PC-3 (cell line): Measurements from ENCODE around the gene NFIC.

Source experiments
- CTCF ChIP-seq: fragments of 300-600 bp; sonication (generic); conservative IDR thresholded peaks from 2 replicates; pipeline ENCODE4 v1.5.1; 2017; ENCODE audit warnings: antibody characterized with exemption, low read depth, mild to moderate bottlenecking, low read length
- EZH2phosphoT487 ChIP-seq: fragments of 300-600 bp; sonication (generic); IDR thresholded peaks from 2 replicates; pipeline ENCODE4 v1.6.1; 2018; ENCODE audit warnings: mild to moderate bottlenecking, antibody characterized with exemption, low read length, borderline replicate concordance

- no peak for TF ChIP-seq CTCF
- TF ChIP-seq EZH2phosphoT487, result no peak
These were observed 607 bp downstream of the NFIC start for GRCh38 chr19:3366753-3367627.
